ENCODE data around the gene HOXD12.

HOXD12 gene

GRCh38 chr2:176107731-176108181 lies 8.2 kb downstream of the HOXD12 start:
- no peak for DNase-seq

GRCh38 chr2:176109192-176109901 lies 9.8 kb downstream of the HOXD12 start:
- DNase-seq: no peak

DNA sequence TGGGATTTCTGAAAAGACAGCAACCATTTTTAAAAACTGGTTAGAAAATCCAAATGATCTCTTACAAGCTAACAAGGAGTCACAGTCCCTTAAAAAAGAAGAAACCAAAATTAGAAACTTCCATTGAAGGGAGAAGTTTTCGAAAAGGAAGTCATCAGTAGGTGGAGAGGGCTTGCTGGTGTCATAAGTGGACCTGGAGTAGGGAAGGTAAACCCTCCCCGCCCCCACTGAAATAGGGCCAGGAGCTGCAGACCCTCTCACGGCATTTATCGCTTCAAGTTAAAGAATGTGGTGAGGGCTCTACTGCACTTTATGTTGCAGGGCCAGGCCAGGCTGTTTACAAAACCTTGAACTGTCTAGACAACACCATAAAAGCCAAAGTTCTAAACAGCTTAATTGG lies 10.4 kb downstream of the HOXD12 start:
- no peak for DNase-seq

- no peak for DNase-seq
Observed at GRCh38 chr2:176110415-176111308, 11.1 kb downstream of the HOXD12 start.

DNA sequence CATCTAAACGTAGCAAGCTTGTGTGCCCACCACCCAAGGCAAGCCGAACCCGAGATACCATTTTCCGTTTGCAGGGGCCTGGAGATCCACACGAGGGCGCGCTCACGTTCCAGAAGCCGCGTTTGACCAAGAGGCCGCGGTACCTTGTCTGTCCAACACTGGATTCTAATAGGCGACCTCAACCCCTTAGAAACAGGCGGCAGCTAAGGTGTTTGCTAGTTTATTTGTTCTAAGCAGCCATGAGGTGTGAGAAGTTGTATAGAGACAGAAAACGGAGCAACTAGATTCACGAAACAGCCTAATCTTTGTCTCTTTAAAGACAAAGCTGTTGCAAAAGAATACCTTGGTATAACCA lies 11.7 kb downstream of the HOXD12 start:
- no peak for DNase-seq

DNA sequence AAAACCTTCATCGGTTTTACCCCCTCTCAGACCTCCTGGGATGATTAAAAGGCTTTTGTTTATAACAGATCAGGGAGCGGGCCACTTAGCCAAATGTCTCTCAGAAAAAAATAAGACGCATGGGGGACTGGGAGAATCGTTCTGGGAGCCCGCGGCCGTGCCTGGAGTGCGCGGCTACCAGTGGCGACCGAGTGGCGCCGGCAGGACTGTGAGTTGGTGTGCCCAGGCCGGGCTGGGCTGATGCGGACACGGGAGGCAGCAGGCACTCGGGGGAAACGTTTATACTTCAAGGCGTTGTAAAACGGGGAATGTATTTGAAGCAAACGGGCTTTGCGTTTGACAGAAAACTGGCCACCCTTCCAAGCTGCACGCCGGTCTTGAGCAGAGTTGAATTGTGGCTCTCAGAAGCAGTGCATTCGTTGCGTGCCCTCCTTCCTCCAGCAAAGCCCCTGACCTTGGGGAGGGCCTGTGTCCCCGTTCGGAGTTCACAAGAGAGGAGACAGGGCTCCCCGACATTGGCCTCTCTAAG lies 12.3 kb downstream of the HOXD12 start:
- DNase-seq: no peak

DNA sequence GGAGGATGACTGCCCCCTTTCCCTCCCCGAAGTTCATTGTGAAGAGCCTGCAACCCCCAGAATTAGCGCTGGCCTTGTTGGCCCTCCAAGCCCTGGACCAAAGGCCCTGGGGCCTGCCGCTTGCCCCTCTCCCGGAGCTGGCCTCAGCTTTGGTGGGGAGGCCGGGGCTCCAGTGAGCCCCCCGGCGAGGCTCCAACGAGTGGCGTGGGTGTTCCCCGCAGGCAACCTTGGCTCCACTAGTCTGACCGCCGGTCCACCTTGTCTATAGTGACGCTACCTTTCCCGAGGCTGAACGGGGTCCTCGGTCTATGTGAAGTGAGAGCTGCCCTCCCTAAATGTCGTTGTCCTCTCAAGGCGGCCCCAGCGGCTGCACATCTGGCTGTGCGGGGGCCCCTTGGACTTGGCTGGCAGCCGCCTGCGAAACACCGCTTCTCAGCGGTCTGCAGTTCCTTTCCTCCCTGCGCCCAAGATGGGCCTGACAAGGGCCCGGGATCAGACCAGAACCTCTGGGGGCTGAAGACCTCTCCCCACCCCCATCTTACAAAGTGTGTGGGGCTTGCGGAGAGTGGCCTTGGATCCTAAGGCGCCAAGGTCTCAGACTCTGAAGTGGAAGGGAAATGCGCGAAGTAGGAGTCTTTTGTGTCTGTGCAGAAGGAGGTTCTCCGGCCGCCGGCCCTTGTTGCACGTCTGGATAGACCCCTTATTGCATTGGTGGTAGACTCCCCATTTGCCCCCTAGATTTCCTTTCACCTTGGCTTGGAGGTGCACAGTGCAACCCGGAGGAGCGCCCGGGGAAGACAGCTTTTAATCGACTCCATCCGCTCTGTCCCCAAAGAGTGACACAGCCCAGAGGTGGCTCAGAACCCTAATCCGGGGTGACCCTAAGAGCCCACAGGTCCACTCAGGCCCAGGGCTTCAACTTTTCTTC lies 13.0 kb downstream of the HOXD12 start:
- no peak for DNase-seq

GRCh38 chr2:176114120-176114929 lies 14.7 kb downstream of the HOXD12 start:
- DNase-seq: no peak

DNA sequence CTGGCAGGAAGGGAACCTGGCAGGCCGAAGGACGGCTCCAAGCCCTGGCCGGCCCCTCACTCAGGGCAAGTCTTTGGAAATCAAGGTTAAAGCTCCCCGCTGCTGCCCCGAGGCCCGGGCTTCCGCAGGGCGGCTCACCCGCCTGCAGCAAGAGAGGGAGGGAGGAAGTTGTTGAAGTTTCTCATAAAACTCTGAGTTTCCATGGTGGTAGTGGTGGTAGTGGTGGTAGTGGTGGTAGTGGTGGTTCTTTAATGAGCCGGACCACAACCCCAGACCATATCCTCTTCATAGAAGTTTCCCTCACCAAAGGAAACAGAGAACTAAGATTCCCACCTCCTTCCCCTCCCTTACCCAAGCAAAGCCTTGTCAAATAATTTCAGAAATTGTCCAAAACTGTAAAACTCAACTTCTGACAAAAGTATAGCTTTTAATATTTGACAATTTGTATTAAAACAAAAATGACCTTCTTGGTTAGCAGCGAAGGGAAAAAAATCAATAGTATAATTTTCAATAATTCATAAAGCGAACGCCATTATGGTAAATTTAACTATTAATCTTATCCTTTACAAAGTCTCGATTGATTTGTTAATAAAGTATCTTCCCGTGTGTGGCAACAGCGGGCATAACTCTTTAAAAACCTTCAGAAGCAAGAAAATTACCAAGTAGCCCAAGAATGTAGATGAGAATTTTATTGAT lies 15.5 kb downstream of the HOXD12 start:
- no peak for DNase-seq

- no peak for DNase-seq
Observed at GRCh38 chr2:176115883-176116813, 16.6 kb downstream of the HOXD12 start, which contains the start of gene HOXD10. HOXD10 (plus strand) TSS chr2:176116778; CDS start chr2:176116834, 56 bp downstream.

DNA sequence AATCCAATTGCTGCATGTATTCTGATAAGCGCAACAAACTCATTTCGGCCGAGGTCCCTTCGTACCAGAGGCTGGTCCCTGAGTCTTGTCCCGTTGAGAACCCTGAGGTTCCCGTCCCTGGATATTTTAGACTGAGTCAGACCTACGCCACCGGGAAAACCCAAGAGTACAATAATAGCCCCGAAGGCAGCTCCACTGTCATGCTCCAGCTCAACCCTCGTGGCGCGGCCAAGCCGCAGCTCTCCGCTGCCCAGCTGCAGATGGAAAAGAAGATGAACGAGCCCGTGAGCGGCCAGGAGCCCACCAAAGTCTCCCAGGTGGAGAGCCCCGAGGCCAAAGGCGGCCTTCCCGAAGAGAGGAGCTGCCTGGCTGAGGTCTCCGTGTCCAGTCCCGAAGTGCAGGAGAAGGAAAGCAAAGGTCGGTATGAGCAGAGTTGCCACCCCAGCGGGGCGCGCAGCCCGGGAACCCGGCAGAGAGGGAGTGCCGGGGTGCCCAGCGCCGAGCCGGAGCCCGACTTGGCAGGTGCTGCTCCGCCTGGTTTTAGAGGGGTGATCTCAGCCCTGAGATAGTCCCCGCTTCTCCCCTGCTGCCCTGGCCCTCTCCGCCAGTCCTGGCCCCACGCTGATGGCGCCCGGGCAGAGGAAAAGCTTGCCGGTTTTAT lies 17.7 kb downstream of the HOXD12 start:
- DNase-seq: no peak

DNA sequence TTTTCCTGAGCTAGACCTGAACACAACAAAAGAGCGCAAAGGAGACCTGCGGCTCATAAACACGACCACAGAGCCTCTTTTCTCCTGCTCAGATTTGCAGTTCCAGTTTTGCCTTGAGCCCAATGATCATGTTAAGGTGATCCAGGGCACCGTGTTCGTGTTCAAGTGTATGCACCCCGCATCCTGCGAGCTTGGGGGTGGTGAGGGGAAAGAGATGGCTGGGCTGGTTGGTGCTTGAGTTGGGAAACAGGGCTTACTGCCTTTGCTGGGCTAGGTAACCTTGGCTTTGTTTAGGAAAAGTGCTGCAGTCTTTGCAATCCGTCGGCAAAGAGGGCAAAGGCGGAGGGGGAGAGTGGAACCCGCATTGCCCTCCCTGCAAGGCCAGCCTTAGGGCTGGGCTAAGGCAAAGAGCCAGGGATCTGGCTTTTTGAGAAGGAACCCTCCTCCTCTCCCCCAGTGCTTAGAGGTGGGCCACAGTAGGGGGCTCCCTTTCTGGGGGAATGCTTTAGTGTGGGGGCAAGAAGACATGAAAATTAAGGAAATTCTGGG lies 18.3 kb downstream of the HOXD12 start:
- DNase-seq: no peak

- DNase-seq: no peak
Observed at GRCh38 chr2:176118601-176119339, 19.2 kb downstream of the HOXD12 start.

DNA sequence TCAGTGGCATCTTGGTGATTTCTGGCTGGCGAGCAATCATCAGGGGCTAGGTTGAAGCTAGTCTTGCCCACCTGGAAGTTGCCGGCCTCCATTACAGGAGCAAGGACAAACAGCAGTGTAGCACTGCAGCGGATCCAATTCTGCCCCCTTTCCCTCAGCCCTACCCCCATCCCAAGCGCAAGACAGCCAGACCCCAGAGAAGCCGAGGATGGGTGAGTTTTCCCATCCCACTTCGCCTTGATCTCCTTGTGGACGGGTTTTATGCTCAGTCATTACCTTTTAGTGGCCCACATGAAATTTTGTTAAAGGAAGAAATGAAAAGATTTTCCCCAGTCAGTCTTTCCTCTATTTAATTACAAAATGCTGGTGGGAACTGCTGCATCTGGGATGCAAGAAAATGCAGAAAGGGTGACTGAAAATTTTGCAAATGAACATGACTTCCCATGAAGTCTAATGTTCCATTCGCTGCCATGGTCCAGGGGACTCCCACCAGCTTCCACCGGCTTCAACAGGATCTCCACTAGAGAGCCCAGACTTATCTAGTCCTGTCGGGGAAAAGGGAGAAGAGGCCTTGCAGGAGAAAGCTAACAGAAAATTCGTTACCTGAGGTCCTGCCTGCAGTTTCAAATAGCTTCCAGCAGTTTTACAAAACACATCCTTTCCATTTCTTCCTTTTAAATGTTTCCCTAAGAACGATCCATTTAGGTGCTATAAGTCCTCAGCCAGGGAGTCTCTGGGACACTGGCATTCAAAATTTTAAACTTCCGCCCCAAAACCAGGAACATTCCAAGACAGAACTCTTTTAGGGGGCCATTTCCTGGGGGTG lies 21.0 kb downstream of the HOXD12 start:
- no peak for DNase-seq

DNA sequence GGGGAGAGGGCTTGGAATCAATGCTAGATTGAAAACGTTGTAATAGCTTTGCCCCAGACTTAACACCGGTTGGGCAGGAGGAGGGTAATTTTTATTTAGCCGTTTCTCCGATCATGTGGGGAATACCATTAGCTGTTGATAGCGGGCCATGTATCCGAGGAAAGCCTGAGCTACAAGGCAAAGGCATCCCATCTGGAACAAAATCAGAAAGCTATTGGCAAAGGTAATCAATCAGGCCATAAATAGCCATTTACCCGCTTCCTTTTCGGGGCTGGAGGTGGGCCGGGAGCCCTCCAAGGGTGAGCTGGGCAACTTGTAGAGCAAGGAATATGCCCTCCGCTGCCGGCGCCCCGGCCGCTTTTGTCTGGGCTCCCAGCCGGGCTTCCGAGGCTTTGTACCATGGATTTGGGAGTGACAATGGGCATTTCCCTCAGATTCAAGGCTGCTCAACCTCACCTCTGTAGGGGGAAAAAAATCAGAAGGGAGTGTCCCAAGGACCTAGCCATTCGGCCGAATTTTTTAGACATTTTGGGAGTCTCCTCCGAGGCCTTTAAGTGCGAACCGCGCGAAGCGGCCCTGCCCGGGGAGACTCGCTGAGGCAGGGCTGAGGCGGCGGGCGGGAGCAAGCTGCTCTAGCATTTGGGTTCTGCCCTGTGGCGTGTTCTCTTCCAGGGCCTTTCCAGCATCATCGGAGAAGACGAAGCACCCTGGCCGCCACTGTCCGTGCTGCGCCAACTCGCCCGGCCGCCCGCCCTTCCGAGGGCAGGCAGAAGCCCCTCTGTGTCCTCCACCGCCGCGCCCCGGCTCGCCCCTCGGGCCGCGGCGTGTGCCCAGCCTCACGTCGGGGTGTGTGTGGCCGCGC lies 21.8 kb downstream of the HOXD12 start:
- DNase-seq: no peak

DNA sequence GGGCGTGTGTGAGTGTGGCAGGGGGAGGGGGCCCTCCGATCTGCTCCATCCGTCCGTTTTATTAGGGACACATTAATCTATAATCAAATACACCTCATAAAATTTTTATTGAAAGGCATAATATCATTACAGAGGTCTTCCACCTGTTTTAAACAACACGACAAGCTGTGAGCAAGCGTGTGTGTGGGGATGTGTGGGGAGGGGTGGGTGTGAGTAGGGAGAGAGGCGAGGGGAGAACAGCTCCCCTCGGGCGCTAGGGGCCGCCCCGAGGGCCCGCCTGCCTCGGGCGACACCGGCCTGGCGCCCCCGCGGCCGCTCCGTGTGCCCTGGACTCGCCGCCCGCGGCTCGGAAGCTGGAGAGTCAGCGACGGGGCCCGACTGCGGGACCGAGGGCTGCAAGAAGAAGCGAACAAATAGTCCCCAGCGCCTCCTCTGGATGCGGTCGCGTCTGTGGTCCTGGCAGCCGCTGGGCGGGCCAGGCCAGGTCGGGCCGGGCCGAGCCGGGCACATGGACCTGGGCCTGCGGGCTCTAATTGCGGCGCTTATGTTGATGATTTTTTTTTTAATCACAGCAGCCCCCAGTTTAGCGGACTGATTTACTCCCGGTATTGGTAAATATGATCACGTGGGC lies 22.6 kb downstream of the HOXD12 start:
- no peak for DNase-seq

Data from activated naive CD4-positive, alpha-beta T cell (primary cell).